ENCODE measurements around the gene HSBP1. TPM values are rescaled to one million over a fixed set of nuclear protein-coding genes. Genes with fewer than 3 reads are reported as not detected.

HSBP1 gene
- total RNA-seq, 1 experiment from 2014 or later = 163 TPM

- H3K4me1 ChIP-seq (ENCODE audit: insufficient read depth, low read length, poor library complexity, severe bottlenecking) = no peaks in the 10 kb centered on the region
- ChIA-PET CTCF (no interaction called here), POLR2A (ENCODE audit: low non-redundant PET) (no interaction called here)
- no TSS peak for BruUV-seq (replicated peaks)
- no peak overlapping the region for H3K27ac ChIP-seq (ENCODE audit: low read depth, low read length, poor library complexity, severe bottlenecking)
- H3K36me3 ChIP-seq (ENCODE audit: insufficient read depth, low read length, poor library complexity, severe bottlenecking) = no peaks in the 10 kb centered on the region
- no peak overlapping the region for H3K4me3 ChIP-seq (ENCODE audit: low read depth, low read length, poor library complexity, severe bottlenecking)
- TF ChIP-seq CTCF (conservative IDR thresholded peaks at IDR 0.05; ENCODE audit: low read depth, low read length) (no peak), EZH2 (IDR thresholded peaks at IDR 0.05; ENCODE audit: borderline replicate concordance, low read depth, low read length, poor library complexity, severe bottlenecking) (no peak)
- DNase-seq (ENCODE audit: low spot score) = no peak
- intact Hi-C loops (cut with micrococcal nuclease; ENCODE audit: unreplicated experiment) = no loop called here
- peaks cover 28% of the 10 kb centered on the region for H3K27me3 ChIP-seq (replicated peaks; ENCODE audit: insufficient read depth, low read depth, low read length, poor library complexity)
- H3K9me3 ChIP-seq (ENCODE audit: low read depth, low read length, poor library complexity, severe bottlenecking) = no peaks in the 10 kb centered on the region
Observed at GRCh38 chr16:83772806-83773205, 35.0 kb upstream of the HSBP1 start.

GRCh38 chr16:83774066-83774465, 33.7 kb upstream of the HSBP1 start:
- Histone ChIP-seq H3K36me3 (ENCODE audit: insufficient read depth, low read length, poor library complexity, severe bottlenecking) (no peaks in the 10 kb centered on the region), H3K4me1 (ENCODE audit: insufficient read depth, low read length, poor library complexity, severe bottlenecking) (no peaks in the 10 kb centered on the region), H3K9me3 (ENCODE audit: low read depth, low read length, poor library complexity, severe bottlenecking) (no peaks in the 10 kb centered on the region), H3K27me3 (replicated peaks; ENCODE audit: insufficient read depth, low read depth, low read length, poor library complexity) (peaks cover 32% of the 10 kb centered on the region), H3K4me3 (ENCODE audit: low read depth, low read length, poor library complexity, severe bottlenecking) (no peak overlapping the region), H3K27ac (ENCODE audit: low read depth, low read length, poor library complexity, severe bottlenecking) (no peak overlapping the region)
- no TSS peak for BruUV-seq (replicated peaks)
- intact Hi-C loops (cut with micrococcal nuclease; ENCODE audit: unreplicated experiment) = no loop called here
- DNase-seq (ENCODE audit: low spot score) = no peak
- TF ChIP-seq EZH2 (IDR thresholded peaks at IDR 0.05; ENCODE audit: borderline replicate concordance, low read depth, low read length, poor library complexity, severe bottlenecking) (no peak), CTCF (conservative IDR thresholded peaks at IDR 0.05; ENCODE audit: low read depth, low read length) (no peak)
- ChIA-PET POLR2A (ENCODE audit: low non-redundant PET) (no interaction called here), CTCF (no interaction called here)

GRCh38 chr16:83776944-83777343, 30.8 kb upstream of the HSBP1 start:
- BruUV-seq (replicated peaks) = no TSS peak
- intact Hi-C loops (cut with micrococcal nuclease; ENCODE audit: unreplicated experiment) = no loop called here
- CTCF ChIA-PET = no interaction called here
- POLR2A ChIA-PET (ENCODE audit: low non-redundant PET) = no interaction called here
- H3K27me3 ChIP-seq (replicated peaks; ENCODE audit: insufficient read depth, low read depth, low read length, poor library complexity) = peaks cover 58% of the 10 kb centered on the region
- no peak for TF ChIP-seq EZH2 (IDR thresholded peaks at IDR 0.05; ENCODE audit: borderline replicate concordance, low read depth, low read length, poor library complexity, severe bottlenecking)
- DNase-seq (ENCODE audit: low spot score) = no peak
- no peak overlapping the region for H3K4me3 ChIP-seq (ENCODE audit: low read depth, low read length, poor library complexity, severe bottlenecking)
- no peaks in the 10 kb centered on the region for H3K4me1 ChIP-seq (ENCODE audit: insufficient read depth, low read length, poor library complexity, severe bottlenecking)
- H3K36me3 ChIP-seq (ENCODE audit: insufficient read depth, low read length, poor library complexity, severe bottlenecking) = no peaks in the 10 kb centered on the region
- no peaks in the 10 kb centered on the region for H3K9me3 ChIP-seq (ENCODE audit: low read depth, low read length, poor library complexity, severe bottlenecking)
- no peak overlapping the region for H3K27ac ChIP-seq (ENCODE audit: low read depth, low read length, poor library complexity, severe bottlenecking)

GRCh38 chr16:83779886-83780285, 27.9 kb upstream of the HSBP1 start:
- TF ChIP-seq CTCF (conservative IDR thresholded peaks at IDR 0.05; ENCODE audit: low read depth, low read length) (no peak), EZH2 (IDR thresholded peaks at IDR 0.05; ENCODE audit: borderline replicate concordance, low read depth, low read length, poor library complexity, severe bottlenecking) (no peak)
- H3K36me3 ChIP-seq (ENCODE audit: insufficient read depth, low read length, poor library complexity, severe bottlenecking) = no peaks in the 10 kb centered on the region
- intact Hi-C loops (cut with micrococcal nuclease; ENCODE audit: unreplicated experiment) = no loop called here
- POLR2A ChIA-PET (ENCODE audit: low non-redundant PET) = no interaction called here
- DNase-seq (ENCODE audit: low spot score) = no peak
- BruUV-seq (replicated peaks) = no TSS peak
- no peaks in the 10 kb centered on the region for H3K4me1 ChIP-seq (ENCODE audit: insufficient read depth, low read length, poor library complexity, severe bottlenecking)
- CTCF ChIA-PET = no interaction called here
- peaks cover 49% of the 10 kb centered on the region for H3K27me3 ChIP-seq (replicated peaks; ENCODE audit: insufficient read depth, low read depth, low read length, poor library complexity)
- no peak overlapping the region for H3K27ac ChIP-seq (ENCODE audit: low read depth, low read length, poor library complexity, severe bottlenecking)
- no peaks in the 10 kb centered on the region for H3K9me3 ChIP-seq (ENCODE audit: low read depth, low read length, poor library complexity, severe bottlenecking)
- H3K4me3 ChIP-seq (ENCODE audit: low read depth, low read length, poor library complexity, severe bottlenecking) = no peak overlapping the region
